GM19035 (cell line): ENCODE results near the gene PRPH.
"Not testable (repeated sequence)": the region's sequence is repeated elsewhere in the genome, so short reads cannot be mapped to it uniquely, and the experiment has no call there.

Source experiments
- ATAC-seq: cut with Tn5 transposase; IDR thresholded peaks from one replicate; pipeline ENCODE4 v1.9.1; 2021; ENCODE audit not compliant: unreplicated experiment

Gene PRPH

DNA sequence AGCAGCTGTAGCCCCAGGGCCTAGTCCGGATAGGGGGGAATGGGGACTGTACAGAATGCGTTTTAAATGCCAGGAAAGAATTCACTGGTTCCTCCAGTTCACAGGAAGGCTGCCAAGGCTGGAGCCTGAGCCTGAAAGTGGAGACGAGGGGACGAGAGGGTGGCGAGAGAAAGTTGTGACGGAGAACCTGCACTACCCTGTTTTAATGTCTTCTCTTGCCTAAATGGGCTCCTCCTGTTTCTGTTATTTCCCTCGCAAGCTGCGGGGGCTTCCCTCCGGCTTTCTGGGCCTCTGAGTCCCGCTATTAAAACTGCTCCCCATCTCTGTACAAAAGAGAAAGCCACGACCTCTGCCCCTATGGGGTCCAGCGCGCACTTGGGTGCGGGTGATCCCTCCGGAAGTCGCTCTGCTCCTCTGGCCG is 37.5 kb downstream of the PRPH start:
- ATAC-seq = no peak

DNA sequence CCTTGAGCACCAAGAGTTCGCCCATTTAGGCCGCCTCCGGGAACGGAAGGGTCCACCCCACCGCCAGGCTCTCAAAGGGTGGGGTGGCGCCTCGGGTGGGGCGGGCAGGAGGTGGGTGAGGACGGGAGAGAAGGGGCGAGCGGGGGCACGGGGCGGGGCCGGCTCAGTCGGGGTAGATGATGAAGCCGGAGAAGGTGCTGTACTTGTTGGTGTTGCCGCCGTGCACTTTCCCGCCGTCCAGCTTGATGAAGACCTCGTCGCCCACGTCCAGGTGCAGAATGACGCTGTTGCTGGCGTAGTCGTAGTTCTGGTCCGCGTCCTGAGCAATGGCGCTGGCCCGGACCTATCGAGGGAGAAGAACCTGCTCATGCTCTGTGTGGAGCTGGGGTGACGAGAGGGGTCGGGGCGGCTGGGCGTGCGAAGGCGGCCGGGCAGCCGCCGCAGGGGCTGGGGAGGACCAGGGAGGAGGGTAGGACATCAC is 38.0 kb downstream of the PRPH start:
- ATAC-seq = no peak

DNA sequence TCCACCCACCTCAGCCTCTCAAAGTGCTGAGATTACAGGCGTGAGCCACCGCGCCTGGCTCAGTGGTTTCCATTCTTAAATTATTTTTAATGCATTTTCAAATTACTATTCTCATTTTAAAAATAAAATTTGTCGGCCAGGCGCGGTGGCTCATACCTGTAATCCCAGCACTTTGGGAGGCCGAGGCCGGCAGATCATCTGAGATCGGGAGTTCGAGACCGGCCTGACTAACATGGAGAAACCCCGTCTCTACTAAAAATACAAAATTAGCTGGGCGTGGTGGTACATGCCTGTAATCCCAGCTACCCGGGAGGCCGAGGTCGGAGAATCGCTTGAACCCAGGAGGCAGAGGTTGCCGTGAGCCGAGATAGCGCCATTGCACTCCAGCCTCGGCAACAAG is 38.8 kb downstream of the PRPH start:
- not testable (repeated sequence) for ATAC-seq

DNA sequence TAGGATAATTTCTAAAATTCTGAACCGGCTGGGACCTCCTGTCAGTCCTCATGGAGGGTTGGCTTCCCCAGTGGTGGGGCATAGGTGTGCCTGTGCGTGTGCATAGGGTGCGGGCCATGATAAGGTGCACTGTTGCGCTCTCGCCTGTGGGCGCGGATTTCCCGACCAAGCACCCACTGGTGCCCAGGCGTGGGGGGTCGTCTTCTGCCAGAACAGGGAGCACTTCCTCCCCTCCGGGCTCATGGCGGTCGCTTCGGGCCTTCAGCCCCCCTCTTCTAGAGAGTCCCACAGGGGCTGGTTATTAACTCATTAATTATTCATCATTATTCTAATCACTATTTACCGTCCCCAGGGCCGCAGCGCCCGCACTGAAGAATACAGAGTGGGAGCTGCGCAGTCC is 39.3 kb downstream of the PRPH start:
- ATAC-seq = no peak

DNA sequence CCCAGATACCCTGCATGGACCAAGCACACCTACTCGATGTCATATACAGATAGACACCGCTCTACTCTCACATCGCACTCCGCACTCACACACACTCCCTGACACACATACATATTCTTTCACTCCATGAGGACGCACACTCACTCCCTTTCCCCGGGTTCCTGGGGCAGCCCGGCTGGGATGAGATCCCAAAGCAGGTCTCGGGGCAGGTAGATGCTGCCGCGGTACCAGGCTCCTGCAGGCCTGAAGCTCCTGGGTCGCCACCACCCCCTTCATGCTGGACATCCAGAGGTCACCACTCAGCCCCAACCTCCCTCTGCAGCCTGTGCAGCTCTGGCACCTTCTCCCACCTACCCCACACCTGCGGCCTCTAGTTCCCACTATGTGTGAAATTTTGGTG is 39.7 kb downstream of the PRPH start:
- ATAC-seq = no peak

DNA sequence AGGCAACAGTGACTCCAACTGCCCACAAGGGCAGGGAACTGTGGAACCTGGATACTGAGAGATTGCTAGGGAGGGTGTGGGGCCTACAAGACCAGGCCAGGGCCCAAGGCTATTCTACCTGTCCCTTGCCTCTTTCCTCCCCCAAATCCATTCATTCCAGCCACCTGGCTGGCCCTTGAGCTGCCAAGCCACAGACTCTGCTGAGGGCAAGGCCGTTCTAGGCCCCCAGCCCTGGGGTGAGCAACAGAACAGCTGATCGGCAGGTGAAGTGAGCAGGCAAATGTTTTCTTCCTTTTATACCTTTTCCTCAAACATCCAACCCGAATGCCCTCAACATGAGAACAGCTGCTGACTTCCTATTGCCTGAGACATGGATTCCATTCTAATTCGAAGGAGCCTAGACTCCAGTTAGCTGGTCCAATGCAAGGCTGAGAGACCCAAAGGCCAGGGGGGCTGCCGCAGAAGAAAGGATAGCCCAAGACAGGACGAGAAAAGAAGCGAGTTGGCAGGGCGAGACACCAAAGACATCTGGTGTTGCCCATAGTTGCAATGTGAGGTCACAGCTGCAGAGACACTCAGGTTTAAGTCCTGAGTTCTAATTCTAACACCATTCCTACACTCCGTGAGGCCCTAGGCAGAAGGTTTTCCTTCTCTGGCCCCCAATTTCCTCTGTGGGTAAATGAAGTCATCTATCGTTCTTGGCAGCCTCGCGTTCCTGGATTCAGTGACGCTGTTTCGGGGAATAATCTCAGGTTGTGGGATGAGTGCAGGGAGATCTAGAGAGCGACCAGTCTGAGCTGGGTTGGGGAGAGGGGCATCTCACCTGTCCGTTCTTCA is 40.4 kb downstream of the PRPH start:
- no peak for ATAC-seq

DNA sequence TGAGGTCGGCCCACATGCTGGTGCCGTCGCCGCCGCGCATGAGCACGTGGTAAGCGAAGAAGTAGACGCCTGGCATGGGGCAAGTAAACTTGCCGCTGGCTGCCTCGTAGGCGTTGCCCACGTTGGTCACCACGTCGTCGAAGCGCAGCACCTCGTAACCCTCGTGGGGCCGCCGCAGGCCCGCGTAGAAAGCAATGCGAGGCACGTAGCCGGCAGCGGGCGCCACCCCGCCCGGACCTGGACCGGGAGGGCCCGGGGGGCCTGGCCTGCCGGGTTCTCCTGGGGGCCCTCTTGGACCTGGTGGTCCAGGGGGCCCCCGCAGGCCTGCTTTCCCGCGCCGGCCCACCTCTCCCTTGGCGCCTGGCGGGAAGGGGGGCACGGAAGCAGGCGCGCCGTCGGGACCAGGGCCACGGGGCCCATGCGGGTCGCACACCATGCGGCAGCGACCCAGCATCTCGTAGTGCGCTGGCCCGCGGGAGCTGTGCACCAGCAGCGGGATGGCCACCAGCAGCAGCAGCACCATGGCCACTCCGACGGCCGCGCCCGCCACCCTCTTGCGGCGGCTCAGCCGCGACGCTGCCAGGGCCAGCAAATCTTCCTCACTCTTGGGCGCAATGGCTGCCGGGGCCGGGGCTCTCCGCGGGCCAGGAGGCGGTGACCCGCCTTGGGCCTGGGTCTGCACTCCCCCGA is 41.2 kb downstream of the PRPH start:
- ATAC-seq = no peak

DNA sequence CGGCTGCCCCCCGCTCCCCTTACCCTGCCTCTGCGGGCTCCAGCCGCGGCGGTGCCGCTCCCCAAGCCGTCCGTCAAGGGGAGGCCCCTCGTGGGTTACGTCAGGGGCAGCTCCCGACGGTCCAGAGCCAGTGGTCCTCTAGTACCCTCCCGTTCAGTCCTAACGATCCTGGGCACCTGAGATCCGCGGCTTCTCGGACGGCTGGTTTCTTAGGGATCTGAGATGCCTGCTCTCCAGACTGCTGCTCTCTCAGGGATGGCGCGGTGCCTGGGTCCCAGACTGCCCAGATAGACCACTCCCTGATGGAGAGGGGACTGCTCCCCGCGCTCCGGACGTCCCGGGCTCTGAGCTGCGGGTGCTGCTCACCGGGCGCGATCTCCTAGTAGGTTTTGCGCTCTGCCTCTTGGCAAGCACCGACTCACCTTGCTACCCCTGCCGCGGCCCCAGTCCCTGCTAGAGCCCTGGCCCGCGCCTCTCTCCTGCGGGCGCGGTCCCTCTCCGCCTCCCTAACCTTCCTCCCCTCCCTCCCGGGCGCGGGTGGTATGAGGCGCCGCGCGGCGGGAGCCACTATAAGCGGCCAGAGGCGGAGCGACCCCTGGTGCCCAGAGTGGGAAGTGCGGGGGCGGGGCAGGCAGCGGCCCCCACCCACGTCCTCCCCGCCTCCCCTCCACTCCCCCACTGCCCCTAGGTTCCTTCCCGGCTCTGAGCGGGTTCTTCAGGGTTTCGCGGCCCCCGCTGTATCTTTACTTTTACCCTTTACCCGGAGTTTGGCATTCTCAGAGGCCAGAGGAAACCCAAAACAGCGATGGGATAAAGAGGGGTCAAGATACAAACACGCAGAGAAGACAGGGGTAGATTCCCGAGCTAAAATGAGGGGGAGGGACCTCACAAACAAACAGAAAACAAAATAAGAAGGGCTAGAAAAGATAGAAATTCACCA is 42.0 kb downstream of the PRPH start, which contains the start of gene C1QL4:
Gene C1QL4, minus strand, starts transcription at position 544 of the 940 bp plus-strand sequence. CDS start 711 bp downstream, outside the sequence.
- no peak for ATAC-seq

DNA sequence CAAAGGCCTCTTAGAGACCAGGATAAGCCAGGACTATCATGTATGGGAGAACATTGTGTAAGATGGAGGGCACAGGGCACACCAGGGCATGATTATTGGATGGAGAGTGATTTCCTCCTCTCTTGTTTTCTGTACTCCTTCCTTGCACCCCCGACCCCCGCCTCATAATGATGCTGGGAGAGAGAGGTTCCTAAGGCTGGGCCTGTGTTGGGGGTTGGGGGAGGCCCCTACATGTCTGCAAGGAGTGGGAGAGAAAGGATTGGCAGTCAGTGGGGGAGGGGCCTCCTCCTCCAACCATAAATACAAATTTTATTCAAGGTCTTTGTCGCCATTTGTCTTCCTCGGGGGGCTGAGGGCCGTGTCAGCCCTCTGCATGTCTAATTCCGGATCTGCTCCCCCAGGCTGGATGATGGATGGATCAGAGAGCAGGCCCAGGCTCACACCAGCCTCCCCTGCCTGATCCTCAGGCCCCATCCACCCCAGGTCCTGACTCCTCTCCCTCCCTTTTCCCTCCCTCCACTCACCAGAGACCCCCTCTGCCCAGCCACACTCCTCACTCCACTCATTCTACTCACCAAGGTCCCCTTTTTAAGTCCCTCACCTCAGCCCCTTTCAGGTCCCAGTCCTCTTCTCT is 44.0 kb downstream of the PRPH start:
- ATAC-seq = no peak

DNA sequence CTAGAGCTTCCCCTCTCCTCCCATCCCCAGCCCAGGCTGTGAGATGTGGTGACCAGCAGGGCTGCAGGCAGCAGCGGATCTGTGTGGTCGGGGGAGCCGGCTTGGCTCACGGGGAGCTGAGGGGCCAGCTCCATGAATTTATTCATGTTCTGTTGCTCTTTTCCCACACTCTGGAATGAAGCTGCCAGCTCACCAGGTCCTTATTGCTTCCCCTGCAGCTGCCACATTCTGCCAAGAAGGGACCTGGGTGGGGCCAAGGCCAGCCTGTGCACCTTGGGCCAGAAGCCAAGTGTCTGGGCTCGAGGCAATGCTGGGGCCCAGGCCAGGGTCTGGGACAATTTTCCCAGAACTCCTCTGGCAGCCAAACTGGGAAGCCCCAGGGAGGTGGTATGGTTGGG is 44.5 kb downstream of the PRPH start:
- ATAC-seq = no peak

DNA sequence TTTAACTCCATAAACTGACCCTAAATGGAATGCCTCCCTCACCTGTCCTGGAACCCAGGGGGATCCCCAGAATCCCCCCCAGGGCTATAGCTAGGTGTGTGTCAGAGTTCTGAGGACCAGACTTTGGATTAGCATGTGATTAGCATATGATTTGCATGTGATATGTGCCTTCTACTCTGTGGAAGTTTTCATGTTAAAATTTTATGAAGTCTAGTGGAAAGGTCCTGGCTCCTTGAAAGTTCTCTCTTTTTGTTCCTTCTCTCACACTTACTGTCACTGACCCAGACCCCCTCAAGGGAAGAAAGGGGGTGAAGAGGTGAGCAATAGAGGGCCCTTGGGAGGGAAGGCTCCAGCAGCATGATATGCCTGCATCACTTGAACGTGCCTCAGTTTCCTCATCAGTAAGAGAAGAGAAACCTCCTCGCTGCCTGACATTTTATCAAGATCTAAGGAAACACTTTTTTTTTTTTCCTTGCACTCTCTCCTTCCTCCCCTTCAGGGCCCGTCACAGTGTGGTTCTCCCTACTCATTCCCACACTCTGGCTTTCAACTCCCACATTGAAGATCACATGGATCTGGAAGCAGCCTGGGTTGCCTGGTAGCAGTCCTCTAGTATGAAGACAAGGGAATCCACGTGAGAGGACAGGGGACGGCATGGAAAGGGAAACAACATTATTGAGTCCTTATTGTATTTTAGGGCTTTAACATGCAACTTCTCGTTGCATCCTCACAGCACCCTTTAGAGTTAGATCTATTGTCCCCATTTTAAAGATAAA is 45.3 kb downstream of the PRPH start:
- no peak for ATAC-seq

DNA sequence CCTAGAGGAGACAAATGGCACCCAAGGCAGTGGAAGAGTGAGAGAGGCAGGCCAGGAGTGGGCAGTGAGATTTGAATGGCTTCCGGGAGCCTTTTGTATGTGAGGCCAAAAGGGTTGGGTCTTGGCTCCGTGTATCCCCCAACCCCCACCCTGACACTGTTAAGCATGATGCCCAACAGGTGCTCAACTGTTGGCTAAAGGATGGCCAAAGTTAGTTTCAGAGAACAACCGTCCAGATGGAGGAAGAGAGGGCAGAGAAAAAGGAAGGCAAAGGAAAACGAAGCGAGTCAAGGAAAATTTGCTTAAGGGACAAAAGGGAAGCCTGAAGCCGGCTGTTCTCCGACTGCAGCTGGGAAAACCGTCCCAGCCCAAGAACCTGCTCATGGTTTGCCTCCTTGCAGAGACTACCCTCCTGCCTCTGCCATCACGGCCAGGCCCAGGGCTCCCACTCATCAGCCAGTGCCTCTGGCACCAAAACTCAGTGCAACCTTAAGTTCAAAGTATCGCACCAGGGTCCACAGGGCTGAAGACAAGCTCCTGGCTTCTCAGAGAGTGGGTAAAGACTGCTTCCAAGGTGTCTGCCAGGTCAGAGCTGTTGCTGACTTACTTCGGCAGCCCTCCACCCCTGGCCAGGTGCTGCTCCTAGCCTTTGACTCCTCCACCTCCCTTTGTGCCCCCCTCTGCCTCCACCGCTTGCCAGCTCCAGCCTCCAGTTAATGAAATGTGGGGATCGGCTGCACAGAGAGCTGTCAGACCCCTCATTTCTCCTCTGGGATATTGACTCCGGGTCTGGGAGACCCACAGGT is 46.2 kb downstream of the PRPH start:
- no peak for ATAC-seq

DNA sequence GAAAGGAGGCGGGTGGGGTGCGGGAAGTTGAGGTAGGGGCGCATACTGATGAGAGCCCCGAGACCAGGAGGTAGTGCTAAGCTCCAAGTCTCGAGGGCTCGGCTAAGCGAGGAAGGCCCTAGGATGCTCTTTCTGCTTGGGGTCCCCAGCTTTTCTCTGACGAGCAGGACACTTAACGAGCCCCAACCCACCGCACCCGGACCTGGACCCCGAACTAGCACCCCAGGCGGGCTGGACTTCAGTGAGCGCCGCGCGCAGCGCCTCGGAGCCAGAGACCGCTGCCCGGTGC is 46.8 kb downstream of the PRPH start:
- ATAC-seq = no peak

DNA sequence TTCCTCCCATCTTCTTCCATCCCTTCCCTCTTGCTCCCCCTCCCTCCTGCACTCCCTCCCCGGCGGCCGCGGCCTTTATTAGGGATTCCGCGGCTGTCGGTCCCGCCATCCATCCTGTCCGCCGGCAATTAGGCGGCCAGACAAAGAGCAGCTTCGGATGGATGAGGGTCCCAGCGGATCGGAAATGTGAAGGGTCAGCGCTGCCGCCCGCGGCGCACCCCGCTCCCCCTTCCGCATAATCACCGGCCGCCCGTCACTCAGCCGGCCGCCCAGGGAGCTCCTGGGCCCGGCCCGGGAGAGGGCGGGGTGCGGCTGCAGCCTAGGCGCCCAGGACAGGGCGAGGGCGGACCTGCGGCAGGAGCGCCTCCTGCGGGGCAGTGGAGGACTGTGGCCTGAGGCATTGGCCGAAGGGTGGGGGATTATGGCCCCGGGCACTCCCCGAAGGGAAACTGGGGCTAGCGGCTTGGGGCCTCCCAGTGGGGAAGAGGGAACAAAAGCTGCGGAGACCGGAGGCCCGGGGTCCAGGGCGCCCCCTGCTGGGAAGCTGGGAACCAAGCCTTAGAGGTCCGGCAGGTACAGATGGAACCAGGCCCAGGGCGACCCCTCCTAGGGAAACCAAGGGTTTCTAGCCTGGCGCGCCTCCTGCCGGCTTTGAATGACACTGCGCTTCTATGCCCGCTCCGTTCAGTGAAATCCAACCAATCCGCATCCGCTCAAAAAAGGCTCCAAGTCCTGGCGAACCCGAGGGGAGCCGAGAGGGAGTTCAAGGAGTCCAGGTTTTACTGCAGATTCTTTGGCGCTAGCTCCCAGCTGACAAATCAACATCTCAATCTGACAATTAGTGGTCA is 47.3 kb downstream of the PRPH start:
- ATAC-seq = no peak

DNA sequence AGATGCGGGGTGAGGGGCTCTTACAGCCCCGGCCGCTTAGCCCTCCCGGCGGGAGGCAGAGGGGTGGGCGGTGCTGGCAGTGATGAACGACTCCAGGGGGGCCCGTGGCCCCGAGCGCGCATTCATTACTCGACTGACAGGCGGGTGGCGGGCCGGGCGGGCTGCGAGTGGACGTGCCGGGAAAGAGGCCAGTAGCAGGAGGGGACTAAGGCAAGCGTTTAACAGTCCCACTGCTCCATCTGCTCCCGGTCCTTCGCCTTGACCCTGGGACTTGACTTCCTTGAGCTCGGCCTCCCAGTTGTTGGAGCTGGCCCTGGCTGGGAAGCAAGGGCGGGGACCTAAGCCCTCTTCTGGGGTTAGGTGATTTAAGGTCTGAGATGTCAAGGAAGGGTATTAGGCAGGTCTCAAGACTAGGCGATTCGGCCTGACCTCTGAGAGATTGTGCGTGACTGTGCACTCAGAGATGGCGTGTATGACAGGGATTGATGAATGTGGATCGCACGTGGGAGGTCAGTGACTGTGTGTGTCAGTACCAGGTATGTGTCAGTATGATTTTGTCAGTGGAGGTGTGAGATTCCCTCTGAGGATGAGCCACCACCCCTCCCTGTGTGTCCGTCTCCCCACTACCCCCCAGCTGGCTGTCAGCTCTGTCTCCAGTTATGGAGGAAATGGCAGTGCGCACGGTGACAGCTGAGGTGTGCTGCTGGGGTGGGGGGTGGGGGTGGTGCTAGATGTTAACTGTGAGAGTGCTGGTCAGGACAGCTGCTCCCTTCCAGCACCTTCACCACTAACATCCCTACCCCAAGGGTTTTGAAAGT is 48.2 kb downstream of the PRPH start:
- ATAC-seq = no peak

DNA sequence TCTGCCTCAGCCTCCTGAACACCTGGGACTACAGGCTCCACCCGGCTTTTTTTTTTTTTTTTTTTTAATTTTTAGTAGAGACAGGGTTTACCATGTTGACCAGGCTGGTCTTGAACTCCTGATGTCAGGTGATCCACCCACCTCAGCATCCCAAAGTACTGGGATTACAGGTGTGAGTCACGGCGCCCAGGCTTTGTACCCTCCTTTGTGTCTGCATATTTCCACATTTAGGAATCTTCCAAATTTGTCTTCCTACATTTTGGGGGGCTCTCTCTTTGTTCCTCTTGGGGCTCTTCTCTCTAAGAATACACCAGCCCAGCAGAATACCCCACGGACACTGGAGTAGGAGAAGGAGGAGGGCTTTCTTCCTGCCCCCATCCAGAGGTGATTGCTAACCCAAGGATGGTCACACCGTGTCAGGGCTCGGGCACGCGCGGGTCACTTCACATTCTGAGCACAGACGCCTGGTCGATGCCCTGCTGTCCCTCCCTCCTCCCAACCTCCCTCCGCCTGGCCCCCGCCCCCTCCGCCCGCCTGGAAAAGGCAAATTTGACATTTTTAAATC is 49.6 kb downstream of the PRPH start:
- no peak for ATAC-seq
